ENCODE data around the gene VWA1.

DNA sequence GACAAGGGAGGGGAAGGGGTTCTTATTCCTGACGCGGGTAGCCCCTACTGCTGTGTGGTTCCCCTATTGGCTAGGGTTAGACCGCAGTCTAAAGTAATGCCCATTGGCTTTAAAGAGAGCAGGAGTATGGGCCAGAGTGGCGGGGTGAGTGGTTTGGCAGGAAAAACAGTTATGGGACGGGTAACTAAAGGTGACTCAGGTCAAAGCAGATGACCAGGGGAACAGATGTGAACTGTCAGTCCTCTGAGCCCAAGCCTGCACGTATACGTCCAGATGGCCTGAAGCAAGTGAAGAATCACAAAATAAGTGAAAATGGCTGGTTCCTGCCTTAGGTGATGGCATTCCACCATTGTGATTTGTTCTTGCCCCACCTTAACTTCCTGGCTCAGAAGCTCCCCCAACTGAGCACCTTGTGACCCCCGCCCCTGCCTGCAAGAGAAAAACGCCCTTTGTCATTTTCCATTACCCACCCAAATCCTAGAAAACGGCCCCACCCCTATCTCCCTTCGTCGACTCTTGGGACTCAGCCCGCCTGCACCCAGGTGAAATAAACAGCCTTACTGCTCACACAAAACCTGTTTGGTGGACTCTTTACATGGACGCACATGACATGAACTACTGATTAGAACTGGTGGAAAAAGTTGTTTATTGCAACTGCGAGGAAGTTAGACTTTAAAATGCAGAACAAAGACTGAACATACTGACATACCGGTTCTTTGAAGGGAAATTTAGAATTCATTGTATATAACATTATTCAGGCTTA, 35.3 kb downstream of the VWA1 start:
- no peak for TF ChIP-seq ARNTL (CRISPR knock-in tag; IDR thresholded peaks at IDR 0.05; ENCODE audit: borderline replicate concordance, low read depth)
- no peak for TF ChIP-seq OSR1 (CRISPR knock-in tag; IDR thresholded peaks at IDR 0.05)
- TF ChIP-seq, protein P1, sequence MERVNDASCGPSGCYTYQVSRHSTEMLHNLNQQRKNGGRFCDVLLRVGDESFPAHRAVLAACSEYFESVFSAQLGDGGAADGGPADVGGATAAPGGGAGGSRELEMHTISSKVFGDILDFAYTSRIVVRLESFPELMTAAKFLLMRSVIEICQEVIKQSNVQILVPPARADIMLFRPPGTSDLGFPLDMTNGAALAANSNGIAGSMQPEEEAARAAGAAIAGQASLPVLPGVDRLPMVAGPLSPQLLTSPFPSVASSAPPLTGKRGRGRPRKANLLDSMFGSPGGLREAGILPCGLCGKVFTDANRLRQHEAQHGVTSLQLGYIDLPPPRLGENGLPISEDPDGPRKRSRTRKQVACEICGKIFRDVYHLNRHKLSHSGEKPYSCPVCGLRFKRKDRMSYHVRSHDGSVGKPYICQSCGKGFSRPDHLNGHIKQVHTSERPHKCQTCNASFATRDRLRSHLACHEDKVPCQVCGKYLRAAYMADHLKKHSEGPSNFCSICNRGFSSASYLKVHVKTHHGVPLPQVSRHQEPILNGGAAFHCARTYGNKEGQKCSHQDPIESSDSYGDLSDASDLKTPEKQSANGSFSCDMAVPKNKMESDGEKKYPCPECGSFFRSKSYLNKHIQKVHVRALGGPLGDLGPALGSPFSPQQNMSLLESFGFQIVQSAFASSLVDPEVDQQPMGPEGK (CRISPR knock-in tag; IDR thresholded peaks at IDR 0.05; ENCODE audit: borderline replicate concordance), result no peak
- TF ChIP-seq, protein P2, sequence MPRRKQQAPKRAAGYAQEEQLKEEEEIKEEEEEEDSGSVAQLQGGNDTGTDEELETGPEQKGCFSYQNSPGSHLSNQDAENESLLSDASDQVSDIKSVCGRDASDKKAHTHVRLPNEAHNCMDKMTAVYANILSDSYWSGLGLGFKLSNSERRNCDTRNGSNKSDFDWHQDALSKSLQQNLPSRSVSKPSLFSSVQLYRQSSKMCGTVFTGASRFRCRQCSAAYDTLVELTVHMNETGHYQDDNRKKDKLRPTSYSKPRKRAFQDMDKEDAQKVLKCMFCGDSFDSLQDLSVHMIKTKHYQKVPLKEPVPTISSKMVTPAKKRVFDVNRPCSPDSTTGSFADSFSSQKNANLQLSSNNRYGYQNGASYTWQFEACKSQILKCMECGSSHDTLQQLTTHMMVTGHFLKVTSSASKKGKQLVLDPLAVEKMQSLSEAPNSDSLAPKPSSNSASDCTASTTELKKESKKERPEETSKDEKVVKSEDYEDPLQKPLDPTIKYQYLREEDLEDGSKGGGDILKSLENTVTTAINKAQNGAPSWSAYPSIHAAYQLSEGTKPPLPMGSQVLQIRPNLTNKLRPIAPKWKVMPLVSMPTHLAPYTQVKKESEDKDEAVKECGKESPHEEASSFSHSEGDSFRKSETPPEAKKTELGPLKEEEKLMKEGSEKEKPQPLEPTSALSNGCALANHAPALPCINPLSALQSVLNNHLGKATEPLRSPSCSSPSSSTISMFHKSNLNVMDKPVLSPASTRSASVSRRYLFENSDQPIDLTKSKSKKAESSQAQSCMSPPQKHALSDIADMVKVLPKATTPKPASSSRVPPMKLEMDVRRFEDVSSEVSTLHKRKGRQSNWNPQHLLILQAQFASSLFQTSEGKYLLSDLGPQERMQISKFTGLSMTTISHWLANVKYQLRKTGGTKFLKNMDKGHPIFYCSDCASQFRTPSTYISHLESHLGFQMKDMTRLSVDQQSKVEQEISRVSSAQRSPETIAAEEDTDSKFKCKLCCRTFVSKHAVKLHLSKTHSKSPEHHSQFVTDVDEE (CRISPR knock-in tag; IDR thresholded peaks at IDR 0.05), result no peak
- TF ChIP-seq GLIS3 (CRISPR knock-in tag; IDR thresholded peaks at IDR 0.05), result no peak
- TF ChIP-seq ZFP30 (CRISPR knock-in tag; IDR thresholded peaks at IDR 0.05), result no peak
